Stimulated activated CD4-positive, alpha-beta T cell treated with anti-CD3 and anti-CD28 coated beads, Interleukin-4, amount 100 ng/mL, for 4 hours (primary cell): ENCODE data around the gene PRR18.
"Not testable (repeated sequence)": the region's sequence is repeated elsewhere in the genome, so short reads cannot be mapped to it uniquely, and the experiment has no call there.

Source experiments
- DNase-seq, 2 experiments: peaks; one replicate each; pipeline ENCODE4 v3.0.0-alpha.2; 2020

The PRR18 gene

GRCh38 chr6:166308033-166308768 lies at the start of gene PRR18:
PRR18 (minus strand) TSS chr6:166308392; CDS start chr6:166308142, 250 bp downstream.
- DNase-seq, result no peak

- no peak for DNase-seq
These were observed 47.4 kb upstream of the PRR18 start for GRCh38 chr6:166355552-166355951.

- no peak for DNase-seq
These were observed 46.8 kb upstream of the PRR18 start for GRCh38 chr6:166354965-166355364.

GRCh38 chr6:166354143-166354542 lies 46.0 kb upstream of the PRR18 start:
- no peak for DNase-seq

GRCh38 chr6:166353507-166353906 lies 45.3 kb upstream of the PRR18 start:
- DNase-seq, result no peak

- no peak for DNase-seq
These were observed 44.7 kb upstream of the PRR18 start for GRCh38 chr6:166352923-166353322.

- no peak for DNase-seq
These were observed 43.6 kb upstream of the PRR18 start for GRCh38 chr6:166351715-166352285.

GRCh38 chr6:166348305-166348949 lies 40.2 kb upstream of the PRR18 start:
- no peak for DNase-seq

GRCh38 chr6:166346965-166347364 lies 38.8 kb upstream of the PRR18 start:
- no peak for DNase-seq

- no peak for DNase-seq
These were observed 38.3 kb upstream of the PRR18 start for GRCh38 chr6:166346449-166346848.

- not testable (repeated sequence) for DNase-seq
These were observed 37.5 kb upstream of the PRR18 start for GRCh38 chr6:166345672-166346071.

GRCh38 chr6:166344921-166345320 lies 36.7 kb upstream of the PRR18 start:
- DNase-seq, result not testable (repeated sequence)

GRCh38 chr6:166344240-166344639 lies 36.0 kb upstream of the PRR18 start:
- no peak for DNase-seq

- DNase-seq, result no peak
These were observed 34.9 kb upstream of the PRR18 start for GRCh38 chr6:166343150-166343487.

- DNase-seq, result peak; percentile 74 to 77
These were observed 34.4 kb upstream of the PRR18 start, which contains the start of gene SFT2D1 for GRCh38 chr6:166342349-166343149. SFT2D1 (minus strand) TSS chr6:166342545; CDS start chr6:166342481, 64 bp downstream.

GRCh38 chr6:166341977-166342348 lies 33.8 kb upstream of the PRR18 start:
- peak in 1 of 2 experiments; percentile 10 for DNase-seq

- no peak for DNase-seq
These were observed 33.3 kb upstream of the PRR18 start for GRCh38 chr6:166341464-166341863.

- DNase-seq, result no peak
These were observed 30.7 kb upstream of the PRR18 start for GRCh38 chr6:166338854-166339253.

GRCh38 chr6:166336847-166337246 lies 28.7 kb upstream of the PRR18 start:
- no peak for DNase-seq

- no peak for DNase-seq
These were observed 27.4 kb upstream of the PRR18 start for GRCh38 chr6:166335378-166336302.

- DNase-seq, result no peak
These were observed 26.7 kb upstream of the PRR18 start for GRCh38 chr6:166334878-166335277.
